ENCODE data around the gene NCAM2. TPM values are rescaled to one million over a fixed set of nuclear protein-coding genes. Genes with fewer than 3 reads are reported as not detected.

The NCAM2 gene
- total RNA-seq, 4 donors from 2014 or later: 4.2 to 7.5 (median 4.9) TPM

DNA sequence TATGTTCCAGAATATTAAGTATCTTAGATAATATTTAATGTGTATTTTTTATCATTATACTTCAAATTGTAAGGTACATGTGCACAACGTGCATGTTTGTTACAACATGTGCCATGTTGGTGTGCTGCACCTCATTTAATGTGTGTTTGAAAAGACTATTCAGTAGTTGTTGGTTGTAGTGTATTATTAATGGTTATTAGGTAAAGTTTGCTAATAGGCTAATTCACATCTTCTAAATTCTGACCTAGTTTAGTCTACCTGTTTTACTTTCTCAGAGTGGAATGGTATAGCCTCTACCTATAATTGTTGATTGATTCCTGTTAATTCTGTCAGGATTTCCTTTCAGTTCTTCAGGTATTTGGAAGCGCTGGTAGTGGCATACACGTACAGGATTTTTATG is 153.0 kb downstream of the NCAM2 start:
- WGBS: 87% methylated on average over 3 of the region's 3 CpGs
- no peak for TF ChIP-seq EP300 (IDR thresholded peaks at IDR 0.05)
- TF ChIP-seq, protein P1, sequence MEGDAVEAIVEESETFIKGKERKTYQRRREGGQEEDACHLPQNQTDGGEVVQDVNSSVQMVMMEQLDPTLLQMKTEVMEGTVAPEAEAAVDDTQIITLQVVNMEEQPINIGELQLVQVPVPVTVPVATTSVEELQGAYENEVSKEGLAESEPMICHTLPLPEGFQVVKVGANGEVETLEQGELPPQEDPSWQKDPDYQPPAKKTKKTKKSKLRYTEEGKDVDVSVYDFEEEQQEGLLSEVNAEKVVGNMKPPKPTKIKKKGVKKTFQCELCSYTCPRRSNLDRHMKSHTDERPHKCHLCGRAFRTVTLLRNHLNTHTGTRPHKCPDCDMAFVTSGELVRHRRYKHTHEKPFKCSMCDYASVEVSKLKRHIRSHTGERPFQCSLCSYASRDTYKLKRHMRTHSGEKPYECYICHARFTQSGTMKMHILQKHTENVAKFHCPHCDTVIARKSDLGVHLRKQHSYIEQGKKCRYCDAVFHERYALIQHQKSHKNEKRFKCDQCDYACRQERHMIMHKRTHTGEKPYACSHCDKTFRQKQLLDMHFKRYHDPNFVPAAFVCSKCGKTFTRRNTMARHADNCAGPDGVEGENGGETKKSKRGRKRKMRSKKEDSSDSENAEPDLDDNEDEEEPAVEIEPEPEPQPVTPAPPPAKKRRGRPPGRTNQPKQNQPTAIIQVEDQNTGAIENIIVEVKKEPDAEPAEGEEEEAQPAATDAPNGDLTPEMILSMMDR (IDR thresholded peaks at IDR 0.05): no peak
- no peak for TF ChIP-seq POLR2A (IDR thresholded peaks at IDR 0.05; ENCODE audit: low read depth)
- TF ChIP-seq POLR2AphosphoS5 (IDR thresholded peaks at IDR 0.05): no peak
- no peak overlapping the region for H3K4me3 ChIP-seq
- H3K27me3 ChIP-seq: no peaks in the 10 kb centered on the region
- H3K9me3 ChIP-seq: no peaks in the 10 kb centered on the region
- no peaks in the 10 kb centered on the region for H3K36me3 ChIP-seq
- DNase-seq (ENCODE audit: extremely low spot score): no peak
- H3K27ac ChIP-seq (replicated peaks in 1 of 4): no peak overlapping the region
- H3K4me1 ChIP-seq: no peaks in the 10 kb centered on the region
- intact Hi-C loops (cut with DNase I): no loop called here

DNA sequence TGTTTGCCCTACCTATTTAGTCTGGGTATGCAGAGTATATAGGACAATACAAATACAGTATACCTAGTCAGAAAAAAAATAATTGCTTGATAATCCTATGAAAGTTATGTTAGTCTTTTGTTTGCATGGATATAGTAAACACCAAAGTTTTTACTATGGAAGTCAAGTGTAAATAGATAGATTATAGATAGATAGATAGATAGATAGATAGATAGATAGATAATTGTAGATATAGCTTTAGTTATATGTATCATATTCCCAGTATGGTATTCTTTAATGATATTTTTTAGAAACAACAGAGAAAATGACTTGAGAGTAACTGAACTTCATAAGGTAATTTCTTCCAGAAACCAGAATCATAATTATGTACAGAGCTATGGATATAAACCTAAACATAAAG is 158.2 kb downstream of the NCAM2 start:
- Histone ChIP-seq H3K36me3 (no peaks in the 10 kb centered on the region), H3K27me3 (no peaks in the 10 kb centered on the region), H3K9me3 (no peaks in the 10 kb centered on the region), H3K4me1 (no peaks in the 10 kb centered on the region), H3K4me3 (no peak overlapping the region), H3K27ac (replicated peaks in 1 of 4) (no peak overlapping the region)
- no peak for DNase-seq (ENCODE audit: extremely low spot score)
- intact Hi-C loops (cut with DNase I): no loop called here
- TF ChIP-seq POLR2A (IDR thresholded peaks at IDR 0.05; ENCODE audit: low read depth) (no peak), EP300 (IDR thresholded peaks at IDR 0.05) (no peak), POLR2AphosphoS5 (IDR thresholded peaks at IDR 0.05) (no peak)
- TF ChIP-seq, protein P1 (IDR thresholded peaks at IDR 0.05): no peak

DNA sequence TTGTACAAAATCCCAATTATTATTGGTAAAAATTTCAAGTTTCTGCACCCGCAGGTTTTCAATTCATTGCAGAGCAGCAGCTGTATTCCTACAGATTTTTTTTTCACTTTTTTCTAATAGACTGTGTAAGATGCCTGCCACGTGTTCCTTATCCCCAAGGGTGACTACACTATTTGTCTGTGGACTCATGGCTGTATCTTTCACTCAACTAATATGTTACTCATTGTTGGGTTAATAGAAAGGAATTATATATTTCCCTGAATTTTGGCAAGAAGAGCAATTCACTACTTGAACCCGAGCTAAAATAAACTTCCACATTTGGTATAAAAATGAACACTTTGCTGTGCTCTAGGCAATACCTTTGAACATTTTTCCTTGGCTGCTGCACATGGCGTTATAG is 158.7 kb downstream of the NCAM2 start:
- H3K9me3 ChIP-seq: no peaks in the 10 kb centered on the region
- no peak for TF ChIP-seq EP300 (IDR thresholded peaks at IDR 0.05)
- TF ChIP-seq POLR2A (IDR thresholded peaks at IDR 0.05; ENCODE audit: low read depth): no peak
- TF ChIP-seq, protein P1 (IDR thresholded peaks at IDR 0.05): no peak
- TF ChIP-seq POLR2AphosphoS5 (IDR thresholded peaks at IDR 0.05): no peak
- DNase-seq (ENCODE audit: extremely low spot score): no peak
- 71% methylated on average over 4 of the region's 4 CpGs for WGBS
- intact Hi-C loops (cut with DNase I): no loop called here
- no peaks in the 10 kb centered on the region for H3K27me3 ChIP-seq
- H3K4me1 ChIP-seq: no peaks in the 10 kb centered on the region
- no peak overlapping the region for H3K4me3 ChIP-seq
- no peaks in the 10 kb centered on the region for H3K36me3 ChIP-seq
- H3K27ac ChIP-seq (replicated peaks in 1 of 4): no peak overlapping the region

DNA sequence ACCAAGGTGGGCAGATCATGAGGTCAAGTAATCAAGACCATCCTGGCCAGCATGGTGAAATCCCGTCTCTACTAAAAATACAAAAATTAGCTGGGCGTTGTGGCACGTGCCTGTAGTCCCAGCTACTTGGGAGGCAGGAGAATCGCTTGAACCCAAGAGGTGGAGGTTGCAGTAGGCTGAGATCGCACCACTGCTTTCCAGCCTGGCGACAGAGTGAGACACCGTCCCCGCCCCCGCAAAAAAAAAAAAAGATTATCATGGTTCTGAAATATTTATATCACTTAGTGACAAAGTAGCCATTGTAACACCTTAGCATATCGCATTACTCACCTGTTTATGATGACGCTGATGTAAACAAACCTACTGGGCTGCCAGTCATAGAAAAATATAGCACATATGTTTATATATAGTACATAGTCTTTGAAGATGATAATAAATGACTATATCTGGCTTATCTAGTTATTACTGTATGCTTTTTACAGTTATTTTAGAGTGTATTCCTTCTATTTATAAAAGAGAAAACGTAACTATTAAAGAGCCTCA is 160.2 kb downstream of the NCAM2 start:
- DNase-seq (ENCODE audit: extremely low spot score): no peak
- no peaks in the 10 kb centered on the region for H3K36me3 ChIP-seq
- intact Hi-C loops (cut with DNase I): no loop called here
- TF ChIP-seq POLR2A (IDR thresholded peaks at IDR 0.05; ENCODE audit: low read depth) (no peak), EP300 (IDR thresholded peaks at IDR 0.05) (no peak), POLR2AphosphoS5 (IDR thresholded peaks at IDR 0.05) (no peak)
- TF ChIP-seq, protein P1 (IDR thresholded peaks at IDR 0.05): no peak
- H3K9me3 ChIP-seq: no peaks in the 10 kb centered on the region
- H3K27me3 ChIP-seq: no peaks in the 10 kb centered on the region
- no peak overlapping the region for H3K27ac ChIP-seq (replicated peaks in 1 of 4)
- WGBS: 95% methylated on average over 12 of the region's 12 CpGs
- no peak overlapping the region for H3K4me3 ChIP-seq
- H3K4me1 ChIP-seq: no peaks in the 10 kb centered on the region

DNA sequence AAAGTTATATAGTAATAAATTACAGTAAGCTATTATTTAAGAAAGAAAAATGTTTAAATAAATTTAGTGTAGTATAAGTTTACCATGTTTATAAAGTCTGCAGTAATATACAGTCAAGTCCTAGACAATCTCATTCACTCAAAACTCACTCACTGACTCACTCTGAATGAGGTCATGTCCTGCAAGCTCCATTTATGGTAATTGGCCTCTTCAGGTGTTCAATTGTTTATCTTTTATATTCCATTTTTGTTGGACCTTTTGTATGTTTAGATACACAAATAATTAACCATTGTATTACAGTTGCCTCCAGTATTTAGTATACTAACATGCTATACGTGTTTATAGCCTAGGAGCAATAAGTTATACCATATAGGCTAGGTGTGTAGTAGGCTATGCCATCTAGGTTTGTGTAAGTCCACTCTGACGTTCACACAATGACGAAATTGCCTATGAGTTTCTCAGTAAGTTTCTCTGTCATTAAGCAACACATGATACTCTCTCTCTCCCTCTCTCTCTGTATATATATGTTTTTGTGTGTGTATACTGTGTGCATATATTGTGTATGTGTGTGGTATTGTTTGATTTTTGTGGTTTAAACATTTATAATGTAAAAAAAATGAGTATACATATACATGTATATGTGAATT is 161.2 kb downstream of the NCAM2 start:
- no peak overlapping the region for H3K4me3 ChIP-seq
- no peaks in the 10 kb centered on the region for H3K27me3 ChIP-seq
- H3K4me1 ChIP-seq: no peaks in the 10 kb centered on the region
- 91% methylated on average over 3 of the region's 3 CpGs for WGBS
- DNase-seq (ENCODE audit: extremely low spot score): no peak
- no peaks in the 10 kb centered on the region for H3K9me3 ChIP-seq
- no peaks in the 10 kb centered on the region for H3K36me3 ChIP-seq
- intact Hi-C loops (cut with DNase I): no loop called here
- H3K27ac ChIP-seq (replicated peaks in 1 of 4): no peak overlapping the region
- TF ChIP-seq POLR2AphosphoS5 (IDR thresholded peaks at IDR 0.05) (no peak), POLR2A (IDR thresholded peaks at IDR 0.05; ENCODE audit: low read depth) (no peak)
- TF ChIP-seq, protein P1 (IDR thresholded peaks at IDR 0.05): no peak

Measured in esophagus muscularis mucosa (tissue), 4 donors.